HG03439 (cell line): ENCODE results near the gene JPH3.

Experiments
- ATAC-seq: cut with Tn5 transposase; IDR thresholded peaks from one replicate; pipeline ENCODE4 v1.9.1; 2021; ENCODE audit warnings: mild to moderate bottlenecking, moderate library complexity; ENCODE audit not compliant: unreplicated experiment

The JPH3 gene

GRCh38 chr16:87625241-87625797, 23.0 kb downstream of the JPH3 start:
- ATAC-seq: no peak

- no peak for ATAC-seq
Observed at GRCh38 chr16:87626401-87626800, 24.1 kb downstream of the JPH3 start.

GRCh38 chr16:87626905-87627304, 24.6 kb downstream of the JPH3 start:
- ATAC-seq: no peak

- ATAC-seq: no peak
Observed at GRCh38 chr16:87627542-87628245, 25.4 kb downstream of the JPH3 start.

GRCh38 chr16:87628246-87628923, 26.1 kb downstream of the JPH3 start:
- no peak for ATAC-seq

GRCh38 chr16:87628940-87629339, 26.6 kb downstream of the JPH3 start:
- no peak for ATAC-seq

- no peak for ATAC-seq
Observed at GRCh38 chr16:87631067-87631466, 28.8 kb downstream of the JPH3 start.

- ATAC-seq: no peak
Observed at GRCh38 chr16:87634411-87634810, 32.1 kb downstream of the JPH3 start.

- ATAC-seq: no peak
Observed at GRCh38 chr16:87635541-87636049, 33.3 kb downstream of the JPH3 start.

- ATAC-seq: no peak
Observed at GRCh38 chr16:87636050-87636684, 33.9 kb downstream of the JPH3 start.

- ATAC-seq: no peak
Observed at GRCh38 chr16:87636741-87637140, 34.4 kb downstream of the JPH3 start.

GRCh38 chr16:87637357-87637756, 35.0 kb downstream of the JPH3 start:
- ATAC-seq: no peak

- no peak for ATAC-seq
Observed at GRCh38 chr16:87638736-87639135, 36.4 kb downstream of the JPH3 start.

- ATAC-seq: no peak
Observed at GRCh38 chr16:87641721-87642120, 39.4 kb downstream of the JPH3 start.

- ATAC-seq: no peak
Observed at GRCh38 chr16:87642491-87642890, 40.2 kb downstream of the JPH3 start.

GRCh38 chr16:87644186-87644585, 41.9 kb downstream of the JPH3 start:
- no peak for ATAC-seq

- ATAC-seq: no peak
Observed at GRCh38 chr16:87644596-87644995, 42.3 kb downstream of the JPH3 start.

GRCh38 chr16:87645802-87646201, 43.5 kb downstream of the JPH3 start:
- no peak for ATAC-seq

GRCh38 chr16:87647431-87648185, 45.3 kb downstream of the JPH3 start:
- no peak for ATAC-seq

- ATAC-seq: no peak
Observed at GRCh38 chr16:87648236-87648635, 45.9 kb downstream of the JPH3 start.
